MCF 10A (cell line): ENCODE results near the gene GPR35. TPM values are rescaled to one million over a fixed set of nuclear protein-coding genes. Genes with fewer than 3 reads are reported as not detected.

Source experiments
- BruUV-seq: library from RNA; stranded (reverse); fragments of 400-500 nt; replicated peaks from 2 replicates; lab custom pipeline; 2021; lab: Mats Ljungman, UMichigan
- CTCF ChIA-PET: fragments of 300-600 bp; sonication (Branson Sonifier 250); formaldehyde crosslinking; extraction: SDS; loops from one replicate; lab custom pipeline; 2021; ENCODE audit warnings: antibody characterized with exemption, inconsistent platforms; lab: Yijun Ruan, JAX
- POLR2A ChIA-PET: fragments of 300-600, 350-650 bp; sonication (Branson Sonifier 250); formaldehyde crosslinking; extraction: SDS; loops from one replicate; lab custom pipeline; 2020; ENCODE audit warnings: antibody characterized with exemption, inconsistent platforms; lab: Yijun Ruan, JAX
- DNase-seq: peaks from one replicate; pipeline ENCODE4 v3.0.0-alpha.2; 2018; ENCODE audit not compliant: unreplicated experiment
- H3K27ac Mint-ChIP-seq: one replicate; pipeline ENCODE4 v1.8.0; 2022; ENCODE audit warnings: mild to moderate bottlenecking, low read depth, mixed read lengths; ENCODE audit not compliant: unreplicated experiment
- H3K27me3 Mint-ChIP-seq: one replicate; pipeline ENCODE4 v1.8.0; 2022; ENCODE audit warnings: mixed read lengths; ENCODE audit not compliant: insufficient read depth, unreplicated experiment
- H3K36me3 Mint-ChIP-seq: one replicate; pipeline ENCODE4 v1.8.0; 2022; ENCODE audit warnings: mild to moderate bottlenecking, moderate library complexity, mixed read lengths; ENCODE audit not compliant: insufficient read depth, unreplicated experiment
- H3K4me1 Mint-ChIP-seq: one replicate; pipeline ENCODE4 v1.8.0; 2022; ENCODE audit warnings: mixed read lengths; ENCODE audit not compliant: insufficient read depth, unreplicated experiment
- H3K4me3 Mint-ChIP-seq: one replicate; pipeline ENCODE4 v1.8.0; 2022; ENCODE audit warnings: mild to moderate bottlenecking, moderate library complexity, mixed read lengths; ENCODE audit not compliant: unreplicated experiment
- H3K9me3 Mint-ChIP-seq: one replicate; pipeline ENCODE4 v1.8.0; 2022; ENCODE audit warnings: mixed read lengths; ENCODE audit not compliant: unreplicated experiment
- intact Hi-C: fragments of 100-400 bp; cut with micrococcal nuclease; formaldehyde crosslinking; loops from 2 replicates; pipeline ENCODE4 v1.14.1; 2022
- total RNA-seq: library from RNA; stranded (reverse); gene quantifications from 2 replicates; pipeline ENCODE4 v1.2.3, GENCODE V29; 2022
- TF ChIP-seq, protein P1 (sequence below): fragments of 200-600 bp; IDR thresholded peaks from one replicate; pipeline ENCODE4 v1.8.0; 2022; ENCODE audit warnings: antibody characterized with exemption, mild to moderate bottlenecking; ENCODE audit not compliant: unreplicated experiment

Gene GPR35
- total RNA-seq, 1 experiment from 2014 or later = 0.42 TPM

DNA sequence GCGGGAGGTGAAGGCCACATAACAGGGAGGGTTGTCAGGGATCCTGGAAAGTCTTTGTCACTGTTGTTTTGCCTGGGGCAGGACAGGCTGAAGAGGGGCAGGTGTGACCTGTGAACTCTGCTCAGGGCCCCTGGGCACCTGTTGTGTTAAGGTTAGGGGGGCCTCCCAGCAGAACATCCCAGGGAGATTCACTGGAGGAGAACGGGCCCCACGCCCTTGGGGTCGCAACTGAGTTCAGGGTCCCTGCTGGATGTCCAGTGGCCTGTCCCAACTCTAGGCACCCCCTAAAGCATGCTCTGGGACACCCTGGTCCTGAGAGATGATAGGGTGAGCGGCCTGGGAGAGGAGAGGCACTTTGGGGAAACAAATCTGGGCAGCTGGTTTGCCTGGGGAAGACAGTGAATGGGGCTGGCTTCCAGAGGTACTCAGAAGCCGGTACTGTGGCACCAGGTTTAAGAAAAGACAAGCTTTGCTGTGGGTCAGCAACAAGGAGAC, 22.9 kb downstream of the GPR35 start:
- Mint-ChIP-seq H3K9me3 (no peaks in the 10 kb centered on the region), H3K4me3 (no peak overlapping the region), H3K4me1 (no peaks in the 10 kb centered on the region), H3K27me3 (peaks cover 95% of the 10 kb centered on the region), H3K27ac (no peak overlapping the region), H3K36me3 (no peaks in the 10 kb centered on the region)
- no peak for DNase-seq
- no TSS peak for BruUV-seq
- intact Hi-C loops = no loop called here
- TF ChIP-seq, protein P1, sequence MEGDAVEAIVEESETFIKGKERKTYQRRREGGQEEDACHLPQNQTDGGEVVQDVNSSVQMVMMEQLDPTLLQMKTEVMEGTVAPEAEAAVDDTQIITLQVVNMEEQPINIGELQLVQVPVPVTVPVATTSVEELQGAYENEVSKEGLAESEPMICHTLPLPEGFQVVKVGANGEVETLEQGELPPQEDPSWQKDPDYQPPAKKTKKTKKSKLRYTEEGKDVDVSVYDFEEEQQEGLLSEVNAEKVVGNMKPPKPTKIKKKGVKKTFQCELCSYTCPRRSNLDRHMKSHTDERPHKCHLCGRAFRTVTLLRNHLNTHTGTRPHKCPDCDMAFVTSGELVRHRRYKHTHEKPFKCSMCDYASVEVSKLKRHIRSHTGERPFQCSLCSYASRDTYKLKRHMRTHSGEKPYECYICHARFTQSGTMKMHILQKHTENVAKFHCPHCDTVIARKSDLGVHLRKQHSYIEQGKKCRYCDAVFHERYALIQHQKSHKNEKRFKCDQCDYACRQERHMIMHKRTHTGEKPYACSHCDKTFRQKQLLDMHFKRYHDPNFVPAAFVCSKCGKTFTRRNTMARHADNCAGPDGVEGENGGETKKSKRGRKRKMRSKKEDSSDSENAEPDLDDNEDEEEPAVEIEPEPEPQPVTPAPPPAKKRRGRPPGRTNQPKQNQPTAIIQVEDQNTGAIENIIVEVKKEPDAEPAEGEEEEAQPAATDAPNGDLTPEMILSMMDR = no peak
- CTCF ChIA-PET = interaction anchor here (0.7 kb wide), 1 partner anchor 998 kb away, joined by 3 read pairs; no protein-coding TSS in a partner anchor
- POLR2A ChIA-PET = no interaction called here

DNA sequence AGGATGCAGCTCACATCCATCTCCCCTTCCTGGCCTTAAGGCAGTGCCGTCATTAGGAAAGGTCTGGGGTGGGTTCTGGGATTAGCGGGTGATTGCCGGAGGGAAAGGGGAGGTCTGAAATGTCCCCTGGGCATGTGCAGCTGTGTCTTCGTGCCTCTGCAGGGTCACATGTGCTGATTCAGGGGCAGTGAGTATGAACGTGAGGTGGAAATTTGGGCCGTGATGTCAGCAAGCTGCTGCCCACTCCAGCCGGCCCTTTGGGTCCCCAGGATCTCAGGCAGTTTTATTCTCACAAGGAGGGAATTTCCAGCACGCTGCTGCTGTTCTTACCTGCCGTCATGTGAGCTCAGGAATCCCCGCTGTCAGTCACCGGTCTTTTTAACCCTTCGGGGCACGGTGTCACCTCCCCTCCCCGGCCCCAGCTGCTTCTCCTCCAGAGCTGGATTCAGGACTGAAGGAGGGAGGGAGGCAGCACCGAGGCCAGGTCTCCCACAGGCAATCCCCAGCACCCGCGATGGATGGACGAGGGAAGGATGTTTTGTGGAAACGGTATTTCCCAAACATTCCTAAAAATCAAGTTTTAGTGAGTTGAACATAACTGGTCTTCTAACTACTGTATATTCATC, 23.5 kb downstream of the GPR35 start:
- TF ChIP-seq, protein P1 = no peak
- no peak for DNase-seq
- H3K27ac Mint-ChIP-seq = no peak overlapping the region
- CTCF ChIA-PET = interaction anchor here (0.7 kb wide), 1 partner anchor 998 kb away, joined by 3 read pairs; no protein-coding TSS in a partner anchor
- POLR2A ChIA-PET = interaction anchor here (0.6 kb wide), 1 partner anchor 1379 kb away, joined by 3 read pairs; no protein-coding TSS in a partner anchor
- no peaks in the 10 kb centered on the region for H3K9me3 Mint-ChIP-seq
- no peaks in the 10 kb centered on the region for H3K36me3 Mint-ChIP-seq
- no peak overlapping the region for H3K4me3 Mint-ChIP-seq
- BruUV-seq = no TSS peak
- H3K4me1 Mint-ChIP-seq = no peaks in the 10 kb centered on the region
- intact Hi-C loops = no loop called here
- peaks cover 95% of the 10 kb centered on the region for H3K27me3 Mint-ChIP-seq

DNA sequence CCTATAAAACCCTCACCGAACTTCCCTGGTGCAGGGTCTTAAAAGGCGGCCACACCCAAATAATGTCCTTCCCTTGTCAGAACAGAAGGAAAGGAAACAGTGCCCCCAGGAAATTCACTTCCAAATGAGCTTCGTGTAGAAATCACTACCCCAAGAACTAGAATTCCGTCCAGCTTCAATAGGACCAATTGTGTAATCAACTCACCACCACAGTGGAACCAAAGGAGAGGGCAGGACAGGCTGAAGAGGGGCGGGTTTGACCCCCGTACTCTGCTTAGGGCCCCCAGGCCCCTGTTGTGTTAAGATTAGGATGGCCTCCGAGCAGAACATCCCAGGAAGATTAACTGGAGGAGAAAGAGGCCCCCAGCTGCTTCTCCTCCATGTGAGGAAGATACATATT, 24.1 kb downstream of the GPR35 start:
- Mint-ChIP-seq H3K4me3 (no peak overlapping the region), H3K27ac (no peak overlapping the region), H3K9me3 (no peaks in the 10 kb centered on the region), H3K36me3 (no peaks in the 10 kb centered on the region), H3K27me3 (peaks cover 95% of the 10 kb centered on the region), H3K4me1 (no peaks in the 10 kb centered on the region)
- intact Hi-C loops = no loop called here
- POLR2A ChIA-PET = interaction anchor here (0.6 kb wide), 1 partner anchor 1380 kb away, joined by 3 read pairs; no protein-coding TSS in a partner anchor
- CTCF ChIA-PET = no interaction called here
- no TSS peak for BruUV-seq
- no peak for DNase-seq
- TF ChIP-seq, protein P1 = no peak

DNA sequence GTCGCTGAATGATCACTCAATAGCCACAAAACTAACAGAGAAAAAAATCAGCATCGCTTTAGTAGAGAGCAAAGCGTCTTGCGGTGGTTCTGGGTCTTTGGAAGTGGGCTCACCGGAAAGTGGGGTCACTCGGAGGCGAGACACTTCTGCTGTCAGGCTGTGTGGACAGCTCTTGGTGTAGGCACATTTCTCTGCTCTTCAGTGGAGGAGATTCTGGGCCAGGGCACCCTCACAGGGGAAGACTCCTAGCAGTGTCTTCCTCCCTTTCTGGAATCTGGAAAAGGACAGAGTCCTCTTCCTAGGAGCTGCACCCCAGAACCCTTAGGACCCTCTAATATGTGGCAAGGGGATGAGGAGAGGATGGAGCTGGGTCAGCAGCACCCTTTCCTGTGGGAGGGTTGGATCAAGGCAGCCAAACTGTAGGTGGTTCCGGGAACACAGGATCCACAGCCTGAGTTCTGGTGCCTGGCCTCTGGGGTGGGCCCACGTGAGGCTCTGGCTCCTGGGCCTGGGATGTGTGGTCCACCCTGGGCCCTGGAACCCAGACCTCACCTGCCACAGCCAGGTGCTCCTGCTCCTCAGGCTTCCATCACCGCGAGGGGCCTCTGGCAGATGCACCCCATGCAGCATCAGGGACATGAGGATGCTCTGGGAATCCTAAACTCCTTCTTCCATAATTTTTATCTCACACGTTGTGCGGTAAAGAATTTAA, 25.1 kb downstream of the GPR35 start:
- H3K4me1 Mint-ChIP-seq = no peaks in the 10 kb centered on the region
- DNase-seq = no peak
- H3K9me3 Mint-ChIP-seq = no peaks in the 10 kb centered on the region
- CTCF ChIA-PET = no interaction called here
- H3K36me3 Mint-ChIP-seq = no peaks in the 10 kb centered on the region
- intact Hi-C loops = no loop called here
- POLR2A ChIA-PET = no interaction called here
- no peak overlapping the region for H3K4me3 Mint-ChIP-seq
- no peak overlapping the region for H3K27ac Mint-ChIP-seq
- peaks cover 95% of the 10 kb centered on the region for H3K27me3 Mint-ChIP-seq
- BruUV-seq = no TSS peak
- TF ChIP-seq, protein P1 = no peak
